NCI-H526 treated with DMSO at 0.1 percent for 48 hours (cell line): ENCODE measurements around the gene ACOT11.
A peak's percentile ranks its signal among the peaks of the same experiment; 100 is the strongest.
"Not testable (repeated sequence)": the region's sequence is repeated elsewhere in the genome, so short reads cannot be mapped to it uniquely, and the experiment has no call there.

Source experiments
- DNase-seq: peaks from one replicate; lab custom pipeline; 2025; lab: John Stamatoyannopoulos, UW

The ACOT11 gene

GRCh38 chr1:54547601-54548388, at the start of gene ACOT11:
TSS of gene ACOT11 (plus strand) at chr1:54548228. CDS start at chr1:54548310, 82 bp downstream.
- DNase-seq, result no peak

- no peak for DNase-seq
Observed at GRCh38 chr1:54498383-54499096, 49.5 kb upstream of the ACOT11 start.

- no peak for DNase-seq
Observed at GRCh38 chr1:54499097-54499359, 49.0 kb upstream of the ACOT11 start.

- peak; percentile 63 for DNase-seq
Observed at GRCh38 chr1:54499360-54500106, 48.5 kb upstream of the ACOT11 start.

GRCh38 chr1:54500107-54500431, 48.0 kb upstream of the ACOT11 start:
- peak; percentile 63 for DNase-seq

- no peak for DNase-seq
Observed at GRCh38 chr1:54501849-54502248, 46.2 kb upstream of the ACOT11 start.

GRCh38 chr1:54502342-54502741, 45.7 kb upstream of the ACOT11 start:
- no peak for DNase-seq

GRCh38 chr1:54506594-54506993, 41.4 kb upstream of the ACOT11 start:
- DNase-seq, result no peak

- no peak for DNase-seq
Observed at GRCh38 chr1:54507033-54507870, 40.8 kb upstream of the ACOT11 start.

- DNase-seq, result no peak
Observed at GRCh38 chr1:54510715-54511270, 37.2 kb upstream of the ACOT11 start.

GRCh38 chr1:54513921-54514580, 34.0 kb upstream of the ACOT11 start:
- DNase-seq, result not testable (repeated sequence)

- DNase-seq, result no peak
Observed at GRCh38 chr1:54516249-54516920, 31.6 kb upstream of the ACOT11 start.

GRCh38 chr1:54517496-54517895, 30.5 kb upstream of the ACOT11 start:
- no peak for DNase-seq

GRCh38 chr1:54518489-54518888, 29.5 kb upstream of the ACOT11 start:
- DNase-seq, result no peak

- DNase-seq, result no peak
Observed at GRCh38 chr1:54519709-54520108, 28.3 kb upstream of the ACOT11 start.

- no peak for DNase-seq
Observed at GRCh38 chr1:54520631-54521321, 27.3 kb upstream of the ACOT11 start.

- DNase-seq, result not testable (repeated sequence)
Observed at GRCh38 chr1:54526565-54526964, 21.5 kb upstream of the ACOT11 start.

GRCh38 chr1:54528613-54529012, 19.4 kb upstream of the ACOT11 start:
- DNase-seq, result no peak

GRCh38 chr1:54532033-54532432, 16.0 kb upstream of the ACOT11 start:
- no peak for DNase-seq

GRCh38 chr1:54536656-54537055, 11.4 kb upstream of the ACOT11 start:
- DNase-seq, result not testable (repeated sequence)
